SW480 (cell line): ENCODE data around the gene TMEM217.
A peak's percentile ranks its signal among the peaks of the same experiment; 100 is the strongest.

Experiments
- DNase-seq: peaks from one replicate; pipeline ENCODE4 v3.0.0-alpha.2; 2016; ENCODE audit warnings: low spot score

Gene TMEM217

GRCh38 chr6:37279366-37280134, 21.6 kb upstream of the TMEM217 start:
- no peak for DNase-seq

- no peak for DNase-seq
Observed at GRCh38 chr6:37277001-37277409, 19.1 kb upstream of the TMEM217 start.

DNA sequence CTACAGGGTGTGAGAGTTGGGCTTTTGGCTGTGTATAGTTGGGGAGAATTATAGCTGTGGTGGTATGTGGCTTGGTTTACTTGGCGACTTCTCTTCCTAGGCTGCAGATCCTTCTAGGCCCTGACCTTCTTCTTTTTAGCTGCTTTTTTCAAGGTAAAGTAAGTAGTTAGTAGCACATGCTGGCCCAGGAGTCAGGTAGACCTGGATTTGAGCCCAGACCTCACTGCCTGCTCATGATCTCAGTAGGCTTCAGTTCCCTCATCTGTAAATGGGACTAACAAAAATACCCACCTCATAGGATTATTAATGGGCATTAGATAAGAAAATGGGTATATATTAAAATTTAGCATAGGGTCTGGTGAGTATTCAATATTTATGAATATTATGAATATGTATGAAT, 17.4 kb upstream of the TMEM217 start:
- DNase-seq = no peak

DNA sequence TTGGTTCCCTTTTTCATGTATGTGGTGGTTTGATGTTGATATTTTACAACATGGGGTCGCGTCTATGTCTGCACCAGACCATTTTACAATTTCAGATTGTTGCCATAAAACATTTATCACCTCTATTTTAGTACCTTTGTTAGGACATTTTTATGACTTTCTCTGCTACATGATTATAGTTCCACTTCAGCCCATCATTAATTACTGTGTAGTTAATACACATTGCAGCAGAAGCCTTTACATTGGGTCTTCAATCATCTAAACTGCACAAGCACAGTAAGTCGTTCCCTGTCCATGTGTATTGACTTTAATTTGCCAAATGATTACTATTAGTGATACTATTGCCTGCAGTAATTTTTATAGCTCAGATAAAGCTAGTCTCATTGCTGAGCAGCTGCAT, 15.7 kb upstream of the TMEM217 start:
- DNase-seq = no peak

DNA sequence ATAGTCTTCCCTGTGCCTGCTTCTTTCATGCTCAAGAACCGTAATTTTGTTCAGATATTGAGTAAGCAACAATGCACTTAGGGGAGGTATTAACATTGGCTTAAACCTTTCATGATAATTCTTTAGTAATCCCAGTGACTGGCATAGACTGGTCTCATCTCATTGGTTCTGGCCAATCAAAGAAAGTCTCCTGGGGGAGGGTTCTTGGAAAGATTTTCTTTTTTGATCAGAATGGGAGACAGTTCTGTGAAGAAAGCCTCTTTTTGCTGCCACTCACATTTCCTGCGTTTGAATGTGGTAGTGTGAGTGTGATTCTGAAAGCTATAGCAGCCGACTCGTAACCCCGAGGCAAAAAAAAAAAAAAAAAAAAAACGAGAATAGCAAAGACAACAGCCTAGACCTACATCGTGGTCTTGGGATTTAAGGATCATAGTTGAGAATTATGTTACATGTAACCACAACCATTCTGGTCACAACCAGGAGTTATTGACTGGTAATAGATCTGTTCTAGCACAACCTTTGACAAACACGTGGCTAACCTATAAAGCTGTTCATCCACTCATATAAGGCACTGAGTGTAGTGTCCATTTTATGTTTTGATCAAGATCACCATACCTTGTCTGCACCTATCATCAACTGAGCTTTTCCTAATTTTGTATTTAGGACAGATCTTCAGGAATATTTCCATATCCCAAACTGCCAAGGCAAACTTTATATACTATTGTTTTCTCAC, 15.1 kb upstream of the TMEM217 start:
- DNase-seq = no peak

GRCh38 chr6:37269105-37269504, 11.2 kb upstream of the TMEM217 start:
- DNase-seq = no peak

DNA sequence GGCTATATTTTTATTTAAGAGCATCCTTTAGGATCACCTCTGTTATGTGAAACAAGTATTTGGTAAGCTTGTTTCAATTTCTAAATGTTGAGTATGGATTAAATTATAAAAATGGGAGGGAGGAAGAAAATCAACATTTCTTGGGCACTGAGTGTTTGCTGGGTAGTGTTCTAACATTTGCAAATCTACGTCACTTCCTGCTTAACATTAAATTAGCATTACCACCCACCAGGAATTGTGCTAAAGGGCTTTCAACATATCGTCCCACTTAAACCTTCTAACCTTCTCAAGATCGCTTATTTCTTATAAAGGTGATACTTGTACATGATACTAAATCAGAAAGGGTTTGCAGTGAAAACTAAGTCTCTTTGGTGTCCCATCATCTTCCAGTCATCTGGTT, 7.9 kb upstream of the TMEM217 start:
- DNase-seq = no peak

- no peak for DNase-seq
Observed at GRCh38 chr6:37265001-37265400, 7.1 kb upstream of the TMEM217 start.

DNA sequence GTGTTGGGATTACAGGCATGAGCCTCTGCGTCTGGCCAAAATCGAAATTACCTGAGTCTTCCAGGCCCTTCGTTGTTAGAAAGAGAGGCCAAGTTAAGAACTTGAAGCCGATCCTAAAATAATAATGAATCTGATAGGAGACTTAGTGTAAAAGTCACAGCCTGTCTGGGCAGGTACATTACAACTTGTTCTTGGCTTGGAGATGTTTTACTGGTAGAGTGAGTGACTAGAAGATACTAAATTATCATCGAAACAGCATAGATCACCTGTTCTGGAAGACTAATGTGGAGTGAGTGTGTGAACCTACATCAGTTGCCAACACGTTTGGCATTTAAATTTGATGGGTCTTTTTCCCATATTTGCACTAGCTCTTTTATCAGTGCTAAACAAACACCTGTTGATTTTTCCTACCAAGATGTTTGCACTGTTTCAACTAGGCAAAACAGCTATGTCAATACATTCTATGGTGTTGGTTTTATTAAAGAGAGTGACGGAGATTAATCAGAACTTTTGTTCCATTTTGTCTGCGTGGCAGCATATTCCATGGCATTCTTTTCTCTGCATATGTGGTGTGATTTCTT, 4.6 kb upstream of the TMEM217 start:
- no peak for DNase-seq

DNA sequence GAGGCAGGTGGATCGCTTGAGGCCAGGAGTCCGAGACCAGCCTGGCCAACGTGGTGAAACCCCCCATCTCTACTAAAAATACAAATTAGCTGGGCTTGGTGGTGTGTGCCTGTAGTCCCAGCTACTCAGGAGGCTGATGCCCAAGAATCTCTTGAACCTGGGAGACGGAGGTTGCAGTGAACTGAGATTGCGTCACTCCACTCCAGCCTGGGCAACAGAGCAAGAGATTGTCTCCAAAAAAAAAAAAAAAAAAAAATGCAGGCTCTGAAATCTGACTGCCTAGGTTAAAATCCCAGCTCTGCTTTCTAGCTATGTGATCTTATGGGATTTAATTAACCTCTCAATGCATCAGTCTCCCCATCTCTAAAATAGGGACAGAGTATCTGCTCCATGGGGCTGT, 3.3 kb upstream of the TMEM217 start:
- DNase-seq = no peak

GRCh38 chr6:37260444-37260843, 2.5 kb upstream of the TMEM217 start:
- DNase-seq = no peak

- DNase-seq = no peak
Observed at GRCh38 chr6:37260040-37260439, 2.1 kb upstream of the TMEM217 start.

GRCh38 chr6:37259191-37259590, 1.2 kb upstream of the TMEM217 start:
- no peak for DNase-seq

GRCh38 chr6:37258405-37259105, 611 bp upstream of the TMEM217 start:
- peak; percentile 2 for DNase-seq

GRCh38 chr6:37257320-37257633, 667 bp downstream of the TMEM217 start:
- no peak for DNase-seq

DNA sequence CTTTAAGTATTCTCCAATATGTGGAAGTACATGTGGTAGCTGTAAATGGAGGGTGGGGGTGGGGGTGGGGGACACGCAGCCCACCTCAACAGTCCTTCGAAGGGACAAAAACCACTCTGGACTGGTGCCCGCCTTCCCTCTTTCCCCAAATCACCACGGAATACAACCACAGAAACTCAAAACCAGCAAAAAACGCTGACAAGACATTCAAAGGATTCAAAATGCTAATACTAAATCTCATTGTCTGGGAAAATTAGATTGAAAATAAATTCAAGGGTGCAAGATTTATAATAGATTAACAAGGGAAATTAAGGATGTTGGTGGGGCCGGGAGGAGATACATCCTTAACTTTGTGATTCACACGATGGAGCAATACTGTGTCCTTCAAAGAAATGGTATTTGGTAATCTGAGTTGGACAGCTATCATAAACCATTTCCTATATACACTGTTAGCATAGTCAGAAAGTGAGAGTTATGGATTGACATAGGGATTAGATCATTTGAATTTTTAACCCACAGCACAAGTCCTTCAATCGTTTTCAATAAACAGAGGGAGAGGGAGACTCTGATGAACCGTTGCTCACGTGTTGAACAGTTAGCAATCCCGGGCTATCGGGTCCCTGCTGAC, 1.1 kb downstream of the TMEM217 start:
- peak; percentile 1 for DNase-seq

- DNase-seq = no peak
Observed at GRCh38 chr6:37254881-37255280, 3.1 kb downstream of the TMEM217 start.

- no peak for DNase-seq
Observed at GRCh38 chr6:37253486-37254007, 4.4 kb downstream of the TMEM217 start.

- no peak for DNase-seq
Observed at GRCh38 chr6:37251211-37251780, 6.6 kb downstream of the TMEM217 start.

DNA sequence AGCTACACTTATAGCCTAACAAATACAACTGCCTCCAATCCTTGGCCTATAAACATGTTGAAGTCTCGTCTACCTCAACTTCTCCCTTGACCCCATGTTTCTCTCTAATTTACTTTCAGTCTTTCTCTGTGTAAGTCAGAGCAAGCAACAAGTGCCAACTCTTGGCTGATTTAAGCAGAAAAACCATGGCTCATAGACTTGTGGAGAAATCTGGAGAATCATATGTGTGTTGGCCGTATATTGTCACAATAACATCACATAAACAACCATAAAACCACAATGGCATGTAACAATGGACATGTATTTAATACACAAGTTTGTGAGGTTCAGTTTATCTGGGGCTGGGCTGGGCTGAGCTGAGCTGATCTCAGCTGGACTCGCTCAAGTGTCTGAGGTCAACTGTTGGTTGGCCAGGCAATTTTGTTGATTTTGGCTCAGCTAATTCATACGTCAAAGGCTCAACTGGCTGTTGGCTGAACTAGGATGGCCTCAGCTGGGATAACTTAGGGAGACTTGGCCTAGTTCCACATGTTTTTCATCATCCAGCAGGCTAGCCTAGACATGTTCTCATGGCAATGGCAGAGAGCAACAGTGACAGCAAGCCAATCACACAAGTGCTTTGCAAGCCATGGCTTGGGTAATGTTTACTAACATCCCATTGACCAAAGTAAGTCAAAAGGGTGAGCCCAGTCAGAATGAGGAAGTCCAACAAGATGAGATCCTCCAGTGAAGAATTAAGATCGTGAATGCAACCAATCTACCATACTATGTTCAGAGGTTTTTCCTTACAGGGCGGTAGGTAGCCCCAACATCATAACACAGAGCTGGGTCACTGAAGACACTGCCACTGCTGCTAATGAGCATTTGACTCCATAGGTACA, 13.3 kb downstream of the TMEM217 start:
- no peak for DNase-seq
